GM11168 (cell line): Measurements from ENCODE around the gene TPM1.

Experiments used
- in situ Hi-C: fragments of 300-500 bp; cut with MboI; formaldehyde crosslinking; loops from one replicate; pipeline ENCODE4 v1.12.0; 2022; ENCODE audit warnings: low sequenced_read_pairs; ENCODE audit not compliant: unreplicated experiment

The TPM1 gene

GRCh38 chr15:63040509-63040908, 2.0 kb upstream of the TPM1 start:
- in situ Hi-C loops: no loop called here

- in situ Hi-C loops: no loop called here
Observed at GRCh38 chr15:63040954-63041353, 1.6 kb upstream of the TPM1 start.

GRCh38 chr15:63041402-63041973, 1.1 kb upstream of the TPM1 start:
- in situ Hi-C loops: no loop called here

- in situ Hi-C loops: no loop called here
Observed at GRCh38 chr15:63042877-63043334, 359 bp downstream of the TPM1 start.

- in situ Hi-C loops: no loop called here
Observed at GRCh38 chr15:63043335-63044076, 959 bp downstream of the TPM1 start.

- in situ Hi-C loops: no loop called here
Observed at GRCh38 chr15:63044077-63044644, 1.6 kb downstream of the TPM1 start.

GRCh38 chr15:63044645-63045464, 2.3 kb downstream of the TPM1 start:
- in situ Hi-C loops: no loop called here

GRCh38 chr15:63045465-63045840, 2.9 kb downstream of the TPM1 start:
- in situ Hi-C loops: no loop called here

GRCh38 chr15:63045879-63046278, 3.3 kb downstream of the TPM1 start:
- in situ Hi-C loops: no loop called here

- in situ Hi-C loops: no loop called here
Observed at GRCh38 chr15:63046917-63047760, 4.6 kb downstream of the TPM1 start.

GRCh38 chr15:63047792-63048114, 5.2 kb downstream of the TPM1 start:
- in situ Hi-C loops: no loop called here

- in situ Hi-C loops: no loop called here
Observed at GRCh38 chr15:63048115-63048775, 5.7 kb downstream of the TPM1 start.

GRCh38 chr15:63048776-63049665, 6.5 kb downstream of the TPM1 start:
- in situ Hi-C loops: no loop called here

GRCh38 chr15:63049783-63050371, 7.3 kb downstream of the TPM1 start:
- in situ Hi-C loops: no loop called here

- in situ Hi-C loops: no loop called here
Observed at GRCh38 chr15:63050731-63051155, 8.2 kb downstream of the TPM1 start.

- in situ Hi-C loops: no loop called here
Observed at GRCh38 chr15:63051156-63052066, 8.9 kb downstream of the TPM1 start.
